ENCODE results near the gene ARPC5. TPM values are rescaled to one million over a fixed set of nuclear protein-coding genes. Genes with fewer than 3 reads are reported as not detected.

The ARPC5 gene
- total and polyA plus RNA-seq, 9 of the 15 experiments (the other 6 are each of a cell fraction or from before 2014, with no cell fraction given): 71.8 to 150 (median 91.6) TPM

DNA sequence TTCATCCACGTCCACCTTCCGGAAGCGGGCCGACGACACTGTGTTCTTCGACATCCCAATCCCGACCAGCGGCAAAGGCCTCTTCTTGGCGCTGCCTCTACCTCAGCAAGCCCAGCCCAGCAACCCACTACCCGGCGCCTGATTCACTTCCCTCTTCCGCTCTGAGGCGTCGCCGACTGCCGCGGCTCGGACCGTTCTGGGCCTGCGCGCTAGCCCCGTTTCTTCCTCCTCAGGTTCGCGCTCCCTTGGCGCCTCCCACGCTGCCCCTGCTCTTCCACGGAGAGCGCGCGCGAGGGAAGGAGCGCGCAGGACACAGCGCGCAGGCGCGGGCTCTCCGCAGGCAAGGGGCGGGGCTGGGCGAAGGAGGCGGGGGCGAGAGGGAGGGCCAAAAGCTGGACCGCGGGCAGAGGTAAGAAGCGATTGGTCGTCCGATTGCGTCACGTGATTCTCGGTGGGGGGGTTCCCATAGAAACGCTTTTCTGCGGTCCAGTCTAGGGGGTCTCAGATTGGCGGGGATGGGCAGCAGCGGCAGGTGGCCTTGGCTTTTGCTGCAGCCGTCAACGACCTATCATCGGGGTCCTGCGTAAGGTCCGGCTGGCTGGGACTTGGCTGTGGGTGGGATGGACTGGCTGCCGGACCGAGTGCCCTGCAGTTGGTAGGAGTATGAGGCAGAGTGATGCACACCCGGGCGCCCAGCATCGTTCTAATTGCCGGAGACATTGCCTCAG, at the start of gene ARPC5 (continued):
- TF ChIP-seq, protein P1, sequence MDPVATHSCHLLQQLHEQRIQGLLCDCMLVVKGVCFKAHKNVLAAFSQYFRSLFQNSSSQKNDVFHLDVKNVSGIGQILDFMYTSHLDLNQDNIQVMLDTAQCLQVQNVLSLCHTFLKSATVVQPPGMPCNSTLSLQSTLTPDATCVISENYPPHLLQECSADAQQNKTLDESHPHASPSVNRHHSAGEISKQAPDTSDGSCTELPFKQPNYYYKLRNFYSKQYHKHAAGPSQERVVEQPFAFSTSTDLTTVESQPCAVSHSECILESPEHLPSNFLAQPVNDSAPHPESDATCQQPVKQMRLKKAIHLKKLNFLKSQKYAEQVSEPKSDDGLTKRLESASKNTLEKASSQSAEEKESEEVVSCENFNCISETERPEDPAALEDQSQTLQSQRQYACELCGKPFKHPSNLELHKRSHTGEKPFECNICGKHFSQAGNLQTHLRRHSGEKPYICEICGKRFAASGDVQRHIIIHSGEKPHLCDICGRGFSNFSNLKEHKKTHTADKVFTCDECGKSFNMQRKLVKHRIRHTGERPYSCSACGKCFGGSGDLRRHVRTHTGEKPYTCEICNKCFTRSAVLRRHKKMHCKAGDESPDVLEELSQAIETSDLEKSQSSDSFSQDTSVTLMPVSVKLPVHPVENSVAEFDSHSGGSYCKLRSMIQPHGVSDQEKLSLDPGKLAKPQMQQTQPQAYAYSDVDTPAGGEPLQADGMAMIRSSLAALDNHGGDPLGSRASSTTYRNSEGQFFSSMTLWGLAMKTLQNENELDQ (CRISPR knock-in tag; IDR thresholded peaks at IDR 0.05; ENCODE audit: borderline replicate concordance): 0 out of 2 replicates have a peak, but pooled peaks have one; percentile 11
- TF ChIP-seq TAF7 (tag; IDR thresholded peaks at IDR 0.05): peak; percentile 86
- TF ChIP-seq ELF2 (CRISPR knock-in tag; IDR thresholded peaks at IDR 0.05): peak; percentile 87
- peak; percentile 53; the same call in 1 of the 2 replicates for TF ChIP-seq ZNF707 (CRISPR knock-in tag; conservative IDR thresholded peaks at IDR 0.05)
- TF ChIP-seq CXXC5 (CRISPR knock-in tag; IDR thresholded peaks at IDR 0.05): peak; percentile 82
- TF ChIP-seq MAZ (CRISPR knock-in tag; conservative IDR thresholded peaks at IDR 0.05 in 1 of 2, IDR thresholded peaks at IDR 0.05 in 1 of 2): peak; percentile 93 to 94
- TF ChIP-seq SRF (CRISPR knock-in tag; IDR thresholded peaks at IDR 0.05): peak in 1 of 2 experiments; percentile 69; a peak in 1 of 4 replicates
- TF ChIP-seq, protein P2, sequence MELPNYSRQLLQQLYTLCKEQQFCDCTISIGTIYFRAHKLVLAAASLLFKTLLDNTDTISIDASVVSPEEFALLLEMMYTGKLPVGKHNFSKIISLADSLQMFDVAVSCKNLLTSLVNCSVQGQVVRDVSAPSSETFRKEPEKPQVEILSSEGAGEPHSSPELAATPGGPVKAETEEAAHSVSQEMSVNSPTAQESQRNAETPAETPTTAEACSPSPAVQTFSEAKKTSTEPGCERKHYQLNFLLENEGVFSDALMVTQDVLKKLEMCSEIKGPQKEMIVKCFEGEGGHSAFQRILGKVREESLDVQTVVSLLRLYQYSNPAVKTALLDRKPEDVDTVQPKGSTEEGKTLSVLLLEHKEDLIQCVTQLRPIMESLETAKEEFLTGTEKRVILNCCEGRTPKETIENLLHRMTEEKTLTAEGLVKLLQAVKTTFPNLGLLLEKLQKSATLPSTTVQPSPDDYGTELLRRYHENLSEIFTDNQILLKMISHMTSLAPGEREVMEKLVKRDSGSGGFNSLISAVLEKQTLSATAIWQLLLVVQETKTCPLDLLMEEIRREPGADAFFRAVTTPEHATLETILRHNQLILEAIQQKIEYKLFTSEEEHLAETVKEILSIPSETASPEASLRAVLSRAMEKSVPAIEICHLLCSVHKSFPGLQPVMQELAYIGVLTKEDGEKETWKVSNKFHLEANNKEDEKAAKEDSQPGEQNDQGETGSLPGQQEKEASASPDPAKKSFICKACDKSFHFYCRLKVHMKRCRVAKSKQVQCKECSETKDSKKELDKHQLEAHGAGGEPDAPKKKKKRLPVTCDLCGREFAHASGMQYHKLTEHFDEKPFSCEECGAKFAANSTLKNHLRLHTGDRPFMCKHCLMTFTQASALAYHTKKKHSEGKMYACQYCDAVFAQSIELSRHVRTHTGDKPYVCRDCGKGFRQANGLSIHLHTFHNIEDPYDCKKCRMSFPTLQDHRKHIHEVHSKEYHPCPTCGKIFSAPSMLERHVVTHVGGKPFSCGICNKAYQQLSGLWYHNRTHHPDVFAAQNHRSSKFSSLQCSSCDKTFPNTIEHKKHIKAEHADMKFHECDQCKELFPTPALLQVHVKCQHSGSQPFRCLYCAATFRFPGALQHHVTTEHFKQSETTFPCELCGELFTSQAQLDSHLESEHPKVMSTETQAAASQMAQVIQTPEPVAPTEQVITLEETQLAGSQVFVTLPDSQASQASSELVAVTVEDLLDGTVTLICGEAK (IDR thresholded peaks at IDR 0.05): peak; percentile 75
- TF ChIP-seq, protein P2 (CRISPR knock-in tag; IDR thresholded peaks at IDR 0.05): no peak

Measured in K562 (cell line).